Measurements from ENCODE around the gene ROBO3.

The ROBO3 gene

DNA sequence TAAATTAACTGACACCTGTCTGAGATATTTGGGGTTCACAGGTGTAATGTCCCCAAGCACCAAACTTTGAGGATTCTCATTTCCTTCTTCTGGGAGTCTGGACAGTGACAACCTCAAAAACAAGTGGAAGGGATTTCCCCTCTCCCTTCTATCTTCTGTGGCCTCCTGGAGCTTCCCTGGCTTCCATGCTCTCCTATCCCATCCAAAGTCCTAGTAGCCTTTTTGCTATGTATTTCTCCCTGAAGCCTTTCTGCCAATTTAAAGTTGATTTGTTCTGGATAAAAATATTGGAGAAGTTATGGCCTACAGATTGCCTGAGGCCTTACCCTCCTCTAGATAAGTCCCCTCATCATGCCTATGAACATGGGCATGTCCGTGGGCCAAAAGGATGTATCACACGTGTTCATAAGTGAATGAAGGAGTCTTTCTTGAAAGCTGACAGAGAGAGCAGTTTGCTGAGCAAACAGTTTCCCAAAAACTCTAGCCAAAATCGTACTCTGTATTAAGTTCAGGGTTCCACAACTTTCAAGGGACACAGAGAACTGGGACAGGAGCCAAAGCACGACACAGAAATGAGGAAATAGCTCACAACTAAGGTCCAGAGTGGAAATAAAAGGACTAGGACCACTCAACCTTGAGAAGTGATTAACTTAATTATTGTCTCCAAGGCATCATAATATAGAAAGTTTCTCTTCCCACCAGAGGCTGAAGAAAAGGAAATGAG is 63.9 kb downstream of the ROBO3 start:
- DNase-seq = no peak

DNA sequence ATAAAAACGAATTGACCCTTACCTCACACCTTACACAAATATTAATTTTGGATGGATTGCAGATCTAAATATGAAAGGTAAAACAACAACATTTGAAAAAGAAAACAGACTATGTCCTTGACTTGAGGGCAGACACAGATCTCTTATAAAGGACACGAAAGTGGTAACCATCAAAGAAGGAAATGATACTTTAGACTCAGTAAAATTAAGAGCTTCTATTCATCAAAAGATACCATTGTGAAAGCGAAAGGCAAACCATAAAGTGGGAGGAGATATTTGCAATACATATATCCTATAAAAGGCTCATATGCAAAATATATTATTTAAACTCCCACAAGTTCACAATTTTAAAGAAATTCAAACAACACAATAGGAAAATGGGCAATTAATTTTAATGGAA is 65.6 kb downstream of the ROBO3 start:
- DNase-seq = no peak
